Measurements from ENCODE around the gene FGFR2.

FGFR2 gene

DNA sequence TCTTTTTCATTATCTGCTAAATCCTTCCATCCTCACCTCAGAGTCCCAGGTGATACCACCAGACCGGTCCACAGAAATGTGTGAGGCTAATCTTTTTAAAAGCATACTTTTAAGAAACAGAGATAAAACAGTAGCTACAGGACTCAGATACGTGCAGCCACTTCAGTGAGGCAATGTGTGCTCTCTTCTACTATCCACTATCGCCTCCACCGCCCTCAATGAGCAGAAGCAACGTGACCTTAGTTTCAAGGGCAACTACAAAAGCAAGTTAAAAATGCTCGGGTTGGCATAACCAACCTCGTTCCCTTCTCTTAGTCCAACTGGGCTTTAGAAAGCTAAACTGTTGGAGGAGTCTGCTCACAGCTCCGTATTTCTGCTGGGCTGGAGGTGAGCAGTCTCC is 4.2 kb downstream of the FGFR2 start:
- no peak overlapping the region for H3K4me3 ChIP-seq (ENCODE audit: low read depth, low read length)
- TF ChIP-seq, protein P1, sequence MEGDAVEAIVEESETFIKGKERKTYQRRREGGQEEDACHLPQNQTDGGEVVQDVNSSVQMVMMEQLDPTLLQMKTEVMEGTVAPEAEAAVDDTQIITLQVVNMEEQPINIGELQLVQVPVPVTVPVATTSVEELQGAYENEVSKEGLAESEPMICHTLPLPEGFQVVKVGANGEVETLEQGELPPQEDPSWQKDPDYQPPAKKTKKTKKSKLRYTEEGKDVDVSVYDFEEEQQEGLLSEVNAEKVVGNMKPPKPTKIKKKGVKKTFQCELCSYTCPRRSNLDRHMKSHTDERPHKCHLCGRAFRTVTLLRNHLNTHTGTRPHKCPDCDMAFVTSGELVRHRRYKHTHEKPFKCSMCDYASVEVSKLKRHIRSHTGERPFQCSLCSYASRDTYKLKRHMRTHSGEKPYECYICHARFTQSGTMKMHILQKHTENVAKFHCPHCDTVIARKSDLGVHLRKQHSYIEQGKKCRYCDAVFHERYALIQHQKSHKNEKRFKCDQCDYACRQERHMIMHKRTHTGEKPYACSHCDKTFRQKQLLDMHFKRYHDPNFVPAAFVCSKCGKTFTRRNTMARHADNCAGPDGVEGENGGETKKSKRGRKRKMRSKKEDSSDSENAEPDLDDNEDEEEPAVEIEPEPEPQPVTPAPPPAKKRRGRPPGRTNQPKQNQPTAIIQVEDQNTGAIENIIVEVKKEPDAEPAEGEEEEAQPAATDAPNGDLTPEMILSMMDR (IDR thresholded peaks at IDR 0.05; ENCODE audit: low read depth, low read length): no peak

DNA sequence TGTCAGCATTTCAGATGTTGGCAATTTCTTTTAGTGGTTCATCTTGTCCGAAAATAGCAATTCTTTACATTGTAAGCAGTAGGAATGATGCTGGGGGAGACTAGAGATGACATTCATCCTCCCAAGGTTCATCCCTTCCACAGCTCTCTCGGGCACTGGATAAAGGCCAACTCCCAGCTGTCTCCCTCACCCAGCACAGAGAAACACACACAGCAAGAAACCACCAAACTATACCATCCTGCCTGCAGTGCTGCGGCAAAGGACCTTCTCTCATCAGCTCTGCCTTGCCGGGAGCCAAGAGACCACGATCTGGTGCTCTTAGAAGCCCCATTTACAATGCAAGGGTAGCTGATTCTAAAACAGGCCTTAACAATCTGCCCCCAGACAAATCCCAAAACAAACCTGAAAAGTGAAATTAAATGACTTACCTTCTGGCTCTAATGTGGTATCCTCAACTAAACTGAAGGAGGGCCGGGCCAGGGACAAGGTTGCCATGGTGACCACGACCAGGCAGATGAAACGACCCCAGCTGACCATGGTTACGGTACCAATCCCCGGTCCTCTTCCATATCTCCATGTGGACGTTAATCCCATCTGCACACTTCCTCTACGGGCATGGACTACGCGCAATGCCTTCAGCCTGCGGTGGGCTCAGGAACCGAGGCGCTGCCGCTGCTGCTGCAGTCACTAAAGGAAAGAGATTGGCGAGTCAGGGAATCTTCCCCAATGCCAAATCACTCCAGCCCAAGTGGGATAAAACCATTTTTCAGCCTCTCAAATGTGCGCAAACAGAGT is 4.8 kb downstream of the FGFR2 start:
- TF ChIP-seq, protein P1 (IDR thresholded peaks at IDR 0.05; ENCODE audit: low read depth, low read length): no peak
- H3K4me3 ChIP-seq (ENCODE audit: low read depth, low read length): no peak overlapping the region

DNA sequence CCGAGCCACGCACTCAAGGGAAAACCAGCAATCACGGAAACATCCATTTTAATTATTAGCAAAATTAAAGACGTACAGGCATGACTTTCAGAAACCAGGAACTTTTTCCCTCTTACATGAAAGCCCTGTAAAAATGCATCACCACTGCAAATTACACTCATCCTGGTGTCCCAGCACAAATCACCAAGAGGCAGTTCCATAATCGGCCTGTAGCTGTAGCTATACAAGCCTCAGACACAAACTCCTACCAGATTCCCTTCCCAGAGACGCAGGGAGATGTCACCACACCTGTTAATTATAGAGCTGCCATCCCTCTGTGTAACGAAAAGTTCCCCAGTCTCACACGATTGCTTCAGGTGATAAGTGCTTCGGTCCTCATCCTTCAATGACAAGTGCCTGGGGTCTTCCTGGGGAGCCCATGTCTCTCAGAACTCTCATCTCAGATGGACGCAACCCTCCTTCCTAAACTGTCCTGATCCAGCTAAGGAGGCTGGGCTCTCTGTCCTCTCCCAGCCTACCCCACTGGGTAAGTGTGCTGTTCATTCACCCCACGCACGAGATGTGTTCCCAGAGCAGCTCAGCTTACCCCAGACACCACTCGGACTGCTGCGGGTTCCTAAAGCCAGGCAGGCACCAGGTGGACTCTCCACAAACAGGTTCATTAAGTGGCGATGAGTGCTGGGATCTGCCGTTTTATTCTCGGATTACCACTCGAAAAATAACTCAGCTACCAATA is 5.9 kb downstream of the FGFR2 start:
- no peak overlapping the region for H3K4me3 ChIP-seq (ENCODE audit: low read depth, low read length)
- TF ChIP-seq, protein P1 (IDR thresholded peaks at IDR 0.05; ENCODE audit: low read depth, low read length): no peak

DNA sequence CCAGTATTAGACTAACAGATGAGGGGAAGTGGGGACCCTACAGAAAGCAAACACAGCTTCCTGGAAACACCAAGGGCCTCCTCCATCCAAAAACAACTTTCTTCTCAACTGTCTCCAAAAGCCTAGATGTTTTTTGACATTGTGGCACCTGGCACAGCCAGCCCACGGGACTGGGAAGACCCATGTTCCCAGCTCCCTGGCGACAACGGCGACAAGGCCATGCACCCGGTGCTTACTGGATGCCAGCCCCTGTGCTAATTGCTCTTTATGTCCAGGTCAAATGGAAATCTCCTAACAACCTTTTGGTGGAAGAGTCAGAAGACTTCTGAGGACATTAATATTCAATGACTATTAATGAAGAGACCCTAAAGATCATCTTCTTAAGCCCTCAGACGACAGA is 7.1 kb downstream of the FGFR2 start:
- no peak overlapping the region for H3K4me3 ChIP-seq (ENCODE audit: low read depth, low read length)
- TF ChIP-seq, protein P1 (IDR thresholded peaks at IDR 0.05; ENCODE audit: low read depth, low read length): no peak

DNA sequence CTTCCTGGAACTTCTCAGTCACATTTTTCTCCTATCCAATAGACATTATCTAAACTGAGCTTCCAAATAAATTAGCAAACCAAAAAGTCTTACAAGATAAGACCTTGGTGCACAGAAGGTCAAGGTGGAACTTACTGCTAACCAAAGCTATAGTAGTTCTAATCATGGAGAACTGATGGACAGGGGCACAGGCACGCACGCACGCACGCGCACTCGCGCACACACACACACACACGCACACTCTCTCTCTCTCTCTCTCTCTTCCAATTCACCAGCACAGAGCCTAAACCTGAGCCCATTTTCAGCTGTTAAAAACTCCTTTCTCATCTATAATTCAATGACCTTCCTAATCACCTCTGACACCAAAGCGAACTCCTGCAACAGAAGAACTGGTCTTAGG is 7.5 kb downstream of the FGFR2 start:
- TF ChIP-seq, protein P1 (IDR thresholded peaks at IDR 0.05; ENCODE audit: low read depth, low read length): no peak
- H3K4me3 ChIP-seq (ENCODE audit: low read depth, low read length): no peak overlapping the region

DNA sequence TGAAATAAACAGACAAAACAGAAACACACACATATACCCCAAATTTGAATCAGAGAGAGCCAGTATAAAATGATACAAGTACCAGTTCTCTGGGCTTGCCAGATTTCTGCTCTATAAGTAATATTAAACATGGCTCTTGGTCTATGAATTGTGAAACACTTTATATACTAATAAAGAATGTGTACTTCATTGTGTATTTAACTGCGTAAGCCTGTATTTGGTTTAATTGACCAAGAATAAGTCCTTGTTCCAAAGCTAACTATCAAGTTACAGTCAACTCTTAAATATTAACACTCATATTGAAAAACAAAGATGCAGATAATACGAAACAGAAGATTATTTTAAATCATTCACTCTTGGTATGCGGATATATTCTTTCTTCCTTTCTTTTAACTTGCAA is 8.7 kb downstream of the FGFR2 start:
- no peak overlapping the region for H3K4me3 ChIP-seq (ENCODE audit: low read depth, low read length)
- TF ChIP-seq, protein P1 (IDR thresholded peaks at IDR 0.05; ENCODE audit: low read depth, low read length): no peak

DNA sequence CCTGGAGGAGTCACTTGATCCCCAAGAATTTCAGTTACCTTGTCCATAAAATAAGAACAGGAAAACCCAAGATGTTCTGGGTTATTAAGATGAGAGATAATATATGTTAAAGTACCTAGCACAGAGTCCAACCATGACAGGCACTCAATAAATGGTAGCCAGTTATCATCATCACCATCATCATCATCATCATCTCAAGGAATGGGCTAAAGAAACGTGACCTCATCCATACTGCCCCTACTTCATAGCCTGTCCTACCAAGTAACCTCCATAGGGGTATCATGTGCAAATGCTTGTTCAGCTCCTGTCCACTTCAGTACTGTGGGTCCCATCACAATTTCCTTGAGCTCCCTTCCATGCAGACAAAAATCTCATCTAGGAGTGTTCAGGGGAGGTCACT is 14.4 kb downstream of the FGFR2 start:
- TF ChIP-seq, protein P1 (IDR thresholded peaks at IDR 0.05; ENCODE audit: low read depth, low read length): no peak
- no peak overlapping the region for H3K4me3 ChIP-seq (ENCODE audit: low read depth, low read length)
